IPS DF 19.7 (cell line): ENCODE data around the gene DHX58.

Experiments used
- DNase-seq: peaks from one replicate; pipeline ENCODE4 v3.0.0-alpha.2; 2013; ENCODE audit warnings: low read depth, low spot score

Gene DHX58

DNA sequence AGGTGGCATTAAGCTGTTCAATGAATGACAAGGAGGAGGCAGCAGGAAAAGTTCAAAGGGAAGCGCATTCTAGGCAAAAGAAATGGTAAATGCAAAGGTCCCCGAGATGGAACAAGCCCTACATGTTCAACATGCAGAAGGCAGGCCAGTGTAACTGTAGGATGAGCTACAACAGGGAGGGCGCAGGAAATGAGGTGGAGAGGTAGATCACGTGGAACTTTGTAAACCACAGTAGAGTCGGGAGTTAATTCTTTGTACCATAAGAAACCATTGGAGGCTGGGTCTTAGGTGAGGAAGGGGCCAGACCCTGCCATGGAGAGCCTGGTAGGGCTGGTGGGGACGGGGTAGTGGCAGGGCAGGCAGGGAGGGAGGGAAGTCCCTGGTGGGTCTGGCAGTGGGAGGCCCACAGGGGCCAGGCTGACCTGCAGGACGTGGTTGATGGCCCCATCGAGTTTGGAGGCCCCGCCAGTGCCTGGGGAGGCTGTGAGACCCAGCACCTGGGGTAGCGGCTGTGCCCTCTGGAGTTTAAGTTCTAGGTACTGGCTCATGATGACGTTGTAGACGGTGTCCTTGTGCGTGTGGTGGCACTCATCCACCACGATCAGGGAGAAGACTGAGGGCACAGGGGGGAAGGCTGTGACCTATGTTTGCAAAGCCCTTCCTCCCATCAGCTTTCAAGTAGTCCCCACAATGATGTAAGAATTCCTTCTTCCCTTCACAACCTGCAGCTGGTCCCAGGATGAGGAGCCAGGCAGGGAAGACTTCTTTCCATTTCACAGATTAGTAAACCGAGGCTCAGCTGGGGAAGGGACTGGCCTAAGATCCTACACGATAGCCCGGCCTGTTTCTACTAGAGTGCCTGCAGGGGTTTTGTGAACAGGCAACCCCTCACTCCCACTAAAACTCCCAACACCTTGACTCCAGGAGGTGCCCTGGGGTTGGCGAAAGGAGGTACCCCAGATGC lies 1.9 kb downstream of the DHX58 start:
- DNase-seq = no peak

DNA sequence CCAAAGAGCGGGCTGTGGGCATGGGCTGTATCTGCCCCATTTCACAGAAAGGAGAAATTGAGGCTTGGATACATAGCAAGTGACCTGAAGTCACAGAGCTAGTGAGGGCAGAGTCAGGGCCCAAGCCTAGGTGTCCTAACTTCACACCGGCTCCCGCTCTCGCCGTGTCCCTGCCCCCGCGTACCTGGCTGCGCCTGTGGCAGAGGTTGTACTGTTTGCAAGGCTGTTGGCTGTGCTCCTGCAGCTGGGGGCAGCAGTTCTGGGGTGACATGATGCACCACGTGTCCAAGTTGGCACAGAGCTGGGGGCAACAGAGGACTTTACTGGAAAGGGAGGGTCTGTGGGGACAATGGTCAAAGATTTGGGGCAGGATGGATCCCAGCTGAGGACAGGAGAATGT lies 3.4 kb downstream of the DHX58 start:
- no peak for DNase-seq

GRCh38 chr17:42107597-42108576 lies 4.6 kb downstream of the DHX58 start:
- no peak for DNase-seq

GRCh38 chr17:42107124-42107523 lies 5.4 kb downstream of the DHX58 start:
- no peak for DNase-seq

- DNase-seq = no peak
These were observed 6.5 kb downstream of the DHX58 start for GRCh38 chr17:42106009-42106408.

DNA sequence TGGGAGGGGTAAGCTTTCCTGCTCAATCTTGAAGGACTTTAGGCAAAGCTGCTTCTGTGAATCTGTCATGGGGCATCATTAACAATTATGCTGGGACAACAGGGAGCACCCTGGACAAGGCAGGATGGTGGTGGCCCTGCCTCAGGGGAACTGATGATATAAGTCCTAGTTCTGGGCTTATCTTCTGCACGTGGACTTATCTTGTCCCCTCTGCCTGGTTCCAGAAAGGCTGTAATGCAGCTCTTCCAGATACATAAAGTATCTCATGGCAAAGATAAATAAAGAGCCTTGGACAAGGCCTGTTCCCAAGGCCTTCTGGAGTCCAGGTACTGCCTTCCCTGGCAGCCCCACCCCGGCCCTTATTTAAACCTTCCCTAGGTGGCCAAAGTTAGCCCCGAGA lies 8.2 kb downstream of the DHX58 start:
- DNase-seq = no peak

- DNase-seq = no peak
These were observed 9.1 kb downstream of the DHX58 start for GRCh38 chr17:42103221-42103954.

DNA sequence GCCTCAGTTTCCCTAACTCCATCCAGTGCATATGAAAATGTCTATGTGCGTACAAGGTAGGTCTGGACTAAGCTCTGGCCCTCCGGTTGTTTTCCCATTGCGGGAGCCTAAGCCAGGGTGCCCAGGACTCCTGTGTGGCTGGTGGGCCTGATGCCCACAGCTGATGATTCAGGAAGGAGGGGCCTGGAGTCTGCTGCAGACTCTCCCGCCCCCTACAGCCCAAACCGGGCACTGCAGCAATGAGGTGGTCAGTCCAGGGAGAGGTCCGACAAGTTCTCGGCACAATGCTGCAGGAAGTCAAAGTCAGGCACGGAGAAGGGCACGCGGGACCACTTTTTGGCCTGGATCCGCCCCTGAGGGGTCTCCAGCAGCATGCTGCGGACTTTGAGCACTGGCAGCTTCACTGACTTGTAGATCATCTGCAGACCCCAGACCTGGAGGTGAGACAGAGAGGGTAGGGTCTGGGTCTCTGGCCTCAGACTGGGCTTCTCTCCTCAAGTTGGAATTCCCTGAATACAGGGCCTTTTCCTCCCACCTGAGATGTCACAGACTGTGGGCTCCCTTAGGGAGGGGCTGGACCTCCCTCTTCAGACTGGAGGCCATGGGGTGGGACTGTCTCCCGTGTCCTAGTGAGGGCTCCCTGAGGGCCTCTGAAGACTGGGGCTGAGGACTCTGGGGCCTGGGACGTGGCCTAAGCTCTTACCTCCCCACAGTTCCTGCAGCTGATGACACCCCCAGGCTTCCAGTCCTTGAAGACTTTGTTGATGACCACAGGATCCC lies 10.8 kb downstream of the DHX58 start:
- no peak for DNase-seq

- DNase-seq = no peak
These were observed 13.6 kb downstream of the DHX58 start for GRCh38 chr17:42098730-42099399.

DNA sequence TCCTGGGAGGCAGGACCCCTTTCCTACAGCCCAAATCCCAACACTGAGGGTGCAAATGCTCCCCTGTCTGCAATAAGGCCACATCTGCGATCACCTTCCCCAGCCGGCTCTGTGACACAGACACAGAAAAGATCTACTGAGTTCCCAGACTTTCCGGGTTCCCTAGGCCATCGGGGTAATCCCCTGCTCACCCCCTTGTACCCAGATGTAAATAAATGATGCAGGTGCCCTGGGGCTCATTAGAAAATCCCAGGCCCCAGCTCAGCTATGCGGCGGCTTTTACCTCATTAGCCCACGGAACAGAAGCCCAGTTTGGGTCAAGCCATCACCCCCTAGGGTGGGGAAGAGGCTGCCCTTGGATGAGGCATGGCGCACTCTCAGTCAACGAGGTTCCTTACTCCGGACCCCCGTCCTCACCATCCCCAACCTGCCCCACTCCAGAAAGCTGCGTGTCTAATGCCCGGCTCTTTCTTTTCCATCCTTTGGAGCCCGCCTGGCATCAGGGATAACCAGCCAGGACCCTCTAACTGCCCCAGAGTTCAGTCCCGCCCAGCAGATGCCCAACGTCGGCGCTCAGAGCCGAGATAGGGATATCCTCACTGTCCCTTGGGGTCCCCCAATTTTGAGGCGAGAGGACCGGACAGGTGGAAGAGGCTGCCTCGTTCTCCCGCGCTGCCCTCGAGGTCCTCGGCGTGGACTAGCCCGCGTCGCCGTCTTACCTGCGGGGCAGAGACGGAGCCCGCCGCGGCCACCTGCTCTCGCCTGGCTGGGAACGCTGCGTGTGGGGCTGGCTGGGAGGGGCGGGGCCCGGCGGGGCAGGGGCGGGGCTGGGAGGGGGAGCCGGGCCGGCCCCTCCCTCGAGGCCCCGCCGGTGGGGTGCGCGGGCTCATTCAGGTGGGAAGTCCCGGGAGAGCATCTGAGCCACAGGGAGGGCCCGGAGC lies 14.6 kb downstream of the DHX58 start, which contains the start of gene ZNF385C:
Gene ZNF385C (minus strand): TSS at position 783 of the 941 bp plus-strand sequence. CDS start 35,417 bp downstream, outside the sequence.
- no peak for DNase-seq

- DNase-seq = no peak
These were observed 16.0 kb downstream of the DHX58 start for GRCh38 chr17:42096360-42097111.

GRCh38 chr17:42094375-42095069 lies 18.0 kb downstream of the DHX58 start:
- DNase-seq = no peak

GRCh38 chr17:42092939-42093338 lies 19.6 kb downstream of the DHX58 start:
- DNase-seq = no peak

DNA sequence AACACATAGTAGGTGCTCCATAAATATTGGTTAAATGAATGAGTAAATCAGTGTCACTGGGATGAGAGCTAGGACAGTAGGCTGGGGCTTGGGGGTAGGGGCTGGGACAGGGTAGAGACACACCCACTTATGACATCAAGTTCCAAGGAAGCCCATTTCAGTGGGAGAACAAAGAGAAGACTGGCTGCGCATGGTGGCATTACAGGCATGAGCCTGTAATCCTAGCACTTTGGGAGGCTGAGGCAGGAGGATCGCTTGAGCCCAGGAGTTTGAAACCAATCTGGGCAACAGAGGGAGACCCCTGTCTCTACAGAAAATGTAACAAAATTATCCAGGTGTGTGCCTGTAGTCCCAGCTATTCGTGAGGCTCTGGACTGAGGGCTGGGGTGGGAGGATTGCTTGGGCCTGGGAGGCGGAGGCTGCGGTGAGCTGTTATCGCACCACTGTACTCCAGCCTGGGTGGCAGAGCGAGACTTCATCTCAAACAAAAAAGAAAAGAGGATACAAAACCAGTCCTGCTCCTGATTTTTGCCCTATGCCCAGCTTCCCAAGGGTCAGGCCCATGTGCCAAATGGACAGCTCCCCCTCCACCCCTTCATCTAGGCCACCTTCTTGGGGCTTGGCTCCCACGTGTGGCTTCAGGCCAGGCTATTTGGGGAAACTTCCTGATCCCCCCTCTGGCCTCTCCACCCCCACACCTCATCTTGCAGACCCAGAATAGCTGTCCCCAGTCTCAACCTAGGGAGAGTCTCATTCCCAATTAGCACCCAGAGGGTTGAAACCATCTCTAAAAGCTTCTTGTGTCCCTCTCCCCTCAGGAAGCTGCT lies 21.3 kb downstream of the DHX58 start:
- DNase-seq = no peak

GRCh38 chr17:42088736-42089135 lies 23.8 kb downstream of the DHX58 start:
- DNase-seq = no peak
